Psoas muscle (tissue), 8 donors: ENCODE data around the gene CCRL2. TPM values are rescaled to one million over a fixed set of nuclear protein-coding genes. Genes with fewer than 3 reads are reported as not detected.
"Not testable (repeated sequence)": the region's sequence is repeated elsewhere in the genome, so short reads cannot be mapped to it uniquely, and the experiment has no call there.

ENCODE experiments used
- ATAC-seq, 4 donors: fragments of 200-7000 bp; cut with Tn5 transposase; one replicate each; pipeline ENCODE4 v1.9.1; 2020; ENCODE audit warnings: moderate library complexity in 3 of 4, mild to moderate bottlenecking in 2 of 4
- DNase-seq, 2 donors: peaks; one replicate each; pipeline ENCODE4 v3.0.0-alpha.2; 2020
- H3K27ac ChIP-seq: fragments of 200-600 bp; one replicate; pipeline ENCODE4 v1.8.0; 2022
- H3K27me3 ChIP-seq, 3 donors: fragments of 200-600 bp in 1 of 3; one replicate each; pipeline versions ENCODE4 v1.6.1 to v1.8.0; 2013 to 2022; ENCODE audit warnings: low read length in 2 of 3, mild to moderate bottlenecking in 2 of 3, moderate library complexity in 1 of 3; ENCODE audit not compliant: insufficient read depth in 3 of 3
- H3K36me3 ChIP-seq, 2 donors: fragments of 200-600 bp in 1 of 2; one replicate each; pipeline versions ENCODE4 v1.6.1 to v1.8.0; 2013 to 2022; ENCODE audit warnings: low read depth in 1 of 2, mild to moderate bottlenecking in 1 of 2, moderate library complexity in 1 of 2; ENCODE audit not compliant: insufficient read depth in 1 of 2
- H3K4me1 ChIP-seq: fragments of 200-600 bp; one replicate; pipeline ENCODE4 v1.8.0; 2022
- H3K4me3 ChIP-seq: fragments of 200-600 bp; one replicate; pipeline ENCODE4 v1.8.0; 2022; ENCODE audit warnings: mild to moderate bottlenecking
- H3K9me3 ChIP-seq: fragments of 200-600 bp; one replicate; pipeline ENCODE4 v1.8.0; 2022
- WGBS, 3 donors: extraction: QIAGEN DNeasy Blood & Tissue Kit; methylation state at CpG; one replicate each; pipeline versions ENCODE4 v1.1.6 to v1.1.7; 2013; 5-methylcytosine and 5-hydroxymethylcytosine counted together
- intact Hi-C, 2 donors: fragments of 100-400 bp; cut with DNase I; formaldehyde crosslinking; loops; one replicate each; pipeline versions ENCODE4 v1.11.0 to v1.14.2; 2022
- polyA plus RNA-seq, 3 donors: library from polyadenylated mRNA; stranded (reverse); fragments of 200-250 nt; gene quantifications; one replicate each; pipeline ENCODE4 v1.2.3, GENCODE V29; 2013
- total RNA-seq, 4 donors: library from RNA; stranded (reverse); fragmentation: NEBNext Ultra II Directional in 2 of 4; extraction: Animal tissue kit (Norgen Biotek cat#: 25700) in 2 of 4; gene quantifications; one replicate each; pipeline versions ENCODE4 v1.2.1 to v1.2.4, GENCODE V29; 2021 to 2023
- TF ChIP-seq, protein P1 (sequence below): fragments of 200-600 bp; IDR thresholded peaks from one replicate; pipeline ENCODE4 v1.8.0; 2022; ENCODE audit warnings: antibody characterized with exemption
- donor health status: healthy with polysubstance abuse.
- donor health status: DM: no; HTN: no; CAD: no; lungs with moderate emphysema.
- donor health status: Bipolar disorder and iron deficiency.
- donor health status: healthy.
- donor health status: DM: yes; HTN: yes; CAD: no.
- donor health status: DM: no; HTN: no; CAD: no.
- donor health status: DM: no; HTN: no; CAD: no.
- donor health status: DM: yes; HTN: yes; CAD: no.

CCRL2 gene
- total and polyA plus RNA-seq, 7 donors = 0.55 to 1.8 (median 1.1) TPM

DNA sequence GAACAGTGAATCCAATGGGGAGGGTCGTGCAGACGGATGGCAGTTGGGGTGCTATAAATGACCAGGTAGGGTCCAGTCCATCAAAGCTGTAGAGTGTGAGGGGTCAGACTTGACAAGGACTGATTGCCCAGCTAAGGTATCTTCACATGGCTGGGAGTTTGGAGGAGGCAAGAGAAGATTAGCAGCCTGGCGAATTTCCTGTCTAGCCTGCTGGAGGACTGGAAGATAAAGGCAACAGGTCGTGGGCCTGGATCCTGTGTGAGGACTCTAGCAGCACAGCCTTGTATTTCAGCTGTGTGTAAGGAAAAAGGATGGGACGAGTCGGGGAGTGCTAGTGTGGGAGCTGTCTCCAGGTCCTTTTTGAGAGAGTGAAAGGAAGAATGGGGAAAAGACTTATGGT lies 17.8 kb upstream of the CCRL2 start:
- no peak for DNase-seq
- ATAC-seq = no peak
- Histone ChIP-seq H3K9me3 (no peaks in the 10 kb centered on the region), H3K27ac (no peak overlapping the region), H3K27me3 (no peaks in the 10 kb centered on the region), H3K4me3 (no peak overlapping the region), H3K4me1 (no peaks in the 10 kb centered on the region), H3K36me3 (no peaks in the 10 kb centered on the region)
- intact Hi-C loops = no loop called here
- 84 to 85% (median 84%) methylated on average over 6 of the region's 6 CpGs for WGBS, 3 donors
- TF ChIP-seq, protein P1, sequence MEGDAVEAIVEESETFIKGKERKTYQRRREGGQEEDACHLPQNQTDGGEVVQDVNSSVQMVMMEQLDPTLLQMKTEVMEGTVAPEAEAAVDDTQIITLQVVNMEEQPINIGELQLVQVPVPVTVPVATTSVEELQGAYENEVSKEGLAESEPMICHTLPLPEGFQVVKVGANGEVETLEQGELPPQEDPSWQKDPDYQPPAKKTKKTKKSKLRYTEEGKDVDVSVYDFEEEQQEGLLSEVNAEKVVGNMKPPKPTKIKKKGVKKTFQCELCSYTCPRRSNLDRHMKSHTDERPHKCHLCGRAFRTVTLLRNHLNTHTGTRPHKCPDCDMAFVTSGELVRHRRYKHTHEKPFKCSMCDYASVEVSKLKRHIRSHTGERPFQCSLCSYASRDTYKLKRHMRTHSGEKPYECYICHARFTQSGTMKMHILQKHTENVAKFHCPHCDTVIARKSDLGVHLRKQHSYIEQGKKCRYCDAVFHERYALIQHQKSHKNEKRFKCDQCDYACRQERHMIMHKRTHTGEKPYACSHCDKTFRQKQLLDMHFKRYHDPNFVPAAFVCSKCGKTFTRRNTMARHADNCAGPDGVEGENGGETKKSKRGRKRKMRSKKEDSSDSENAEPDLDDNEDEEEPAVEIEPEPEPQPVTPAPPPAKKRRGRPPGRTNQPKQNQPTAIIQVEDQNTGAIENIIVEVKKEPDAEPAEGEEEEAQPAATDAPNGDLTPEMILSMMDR = no peak

DNA sequence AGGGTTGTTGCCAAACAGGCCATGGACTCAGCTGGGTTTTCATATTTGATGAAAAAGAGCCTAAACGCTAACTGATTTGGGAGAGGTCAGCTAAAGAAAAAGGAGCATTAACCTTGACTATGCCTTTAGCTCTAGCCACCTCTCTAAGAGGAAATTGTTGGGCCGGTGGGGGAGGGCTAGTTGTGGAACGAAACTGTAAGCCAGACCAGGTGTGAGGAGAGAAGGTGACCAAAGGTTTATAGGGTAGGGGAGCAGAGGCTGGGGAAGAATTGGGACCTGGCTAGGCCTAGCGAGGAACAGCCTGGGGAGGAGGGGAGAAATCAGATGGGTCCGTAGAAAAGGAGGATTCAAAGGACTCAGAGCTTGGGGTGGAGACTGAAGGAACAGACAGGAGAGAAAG lies 15.5 kb upstream of the CCRL2 start:
- H3K27me3 ChIP-seq, DNase-seq, H3K36me3 ChIP-seq, H3K9me3 ChIP-seq, H3K27ac ChIP-seq, intact Hi-C loops, ATAC-seq, H3K4me1 ChIP-seq, H3K4me3 ChIP-seq: not testable (repeated sequence)
- 91 to 93% (median 93%) methylated on average over 5 of the region's 5 CpGs for WGBS, 3 donors

GRCh38 chr3:46393011-46393410 lies 14.0 kb upstream of the CCRL2 start:
- Histone ChIP-seq H3K27ac (no peak overlapping the region), H3K4me1 (peaks cover 8% of the 10 kb centered on the region), H3K36me3 (no peaks in the 10 kb centered on the region), H3K27me3 (no peaks in the 10 kb centered on the region), H3K9me3 (no peaks in the 10 kb centered on the region), H3K4me3 (no peak overlapping the region)
- DNase-seq (no peak), ATAC-seq (no peak)
- 84 to 86% (median 86%) methylated on average over 2 of the region's 2 CpGs for WGBS, 3 donors
- intact Hi-C loops = no loop called here
- TF ChIP-seq, protein P1 = no peak

DNA sequence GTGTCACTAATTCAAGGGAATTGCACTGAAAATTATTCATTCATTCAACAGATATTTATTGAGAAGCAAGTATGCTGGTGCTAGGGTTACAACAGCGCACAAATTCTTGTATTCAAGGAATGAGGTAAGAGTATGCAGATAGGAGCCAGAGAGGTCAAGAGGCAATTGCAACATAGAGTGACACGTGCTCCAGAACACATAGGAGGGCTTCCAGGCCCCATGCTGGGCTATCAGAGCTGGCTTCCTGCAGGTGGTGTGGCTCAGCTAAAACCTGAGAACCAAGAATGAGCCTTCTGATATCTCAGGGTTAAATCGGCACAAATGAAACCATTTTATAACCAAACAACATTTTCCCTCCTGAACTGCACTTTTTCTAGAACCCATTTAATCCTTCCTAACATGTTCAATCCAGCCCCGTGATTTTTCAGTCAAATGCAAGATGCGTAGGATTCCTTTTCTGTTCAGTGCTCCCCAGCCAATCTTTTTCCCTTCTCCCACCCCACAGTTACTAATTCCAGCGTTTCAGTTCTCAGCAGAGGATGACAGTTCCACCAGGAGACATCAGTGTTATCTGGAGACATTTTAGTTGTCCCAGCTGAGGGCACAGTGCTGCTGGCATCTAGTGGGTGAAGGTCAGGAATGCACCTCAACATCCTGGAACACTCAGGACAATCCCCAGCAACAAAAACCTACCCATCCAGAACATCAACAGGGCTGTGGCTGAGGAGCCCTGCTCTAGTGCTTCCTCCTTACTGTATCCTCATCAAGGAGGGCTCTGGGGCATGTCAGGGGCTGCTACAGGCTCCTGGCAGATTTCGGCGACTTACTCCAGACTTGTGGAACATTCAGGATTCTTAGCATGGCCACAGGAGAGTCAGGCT lies 13.3 kb upstream of the CCRL2 start:
- WGBS, 3 donors = 55 to 67% (median 66%) methylated on average over 8 of the region's 8 CpGs
- Histone ChIP-seq H3K36me3 (no peaks in the 10 kb centered on the region), H3K27ac (no peak overlapping the region), H3K4me3 (no peak overlapping the region), H3K9me3 (no peaks in the 10 kb centered on the region), H3K27me3 (no peaks in the 10 kb centered on the region), H3K4me1 (peaks cover 8% of the 10 kb centered on the region)
- ATAC-seq (peak; percentile 80 to 91 (median 88)), DNase-seq (no peak)
- TF ChIP-seq, protein P1 = no peak
- intact Hi-C loops = no loop called here

- intact Hi-C loops = no loop called here
- ATAC-seq (peak in 2 of 4 donors; percentile 43 to 51), DNase-seq (no peak)
- no peaks in the 10 kb centered on the region for H3K27me3 ChIP-seq
- H3K4me3 ChIP-seq = no peak overlapping the region
- WGBS, 3 donors = 73 to 80% (median 80%) methylated on average over 6 of the region's 6 CpGs
- TF ChIP-seq, protein P1 = no peak
- H3K9me3 ChIP-seq = no peaks in the 10 kb centered on the region
- no peak overlapping the region for H3K27ac ChIP-seq
- H3K36me3 ChIP-seq = no peaks in the 10 kb centered on the region
- H3K4me1 ChIP-seq = peaks cover 8% of the 10 kb centered on the region
Observed at GRCh38 chr3:46395210-46395661, 11.8 kb upstream of the CCRL2 start.
